ENCODE results near the gene SPATA31D1. TPM values are rescaled to one million over a fixed set of nuclear protein-coding genes. Genes with fewer than 3 reads are reported as not detected.

SPATA31D1 gene
- total RNA-seq, 1 donor from 2014 or later, result not detected

DNA sequence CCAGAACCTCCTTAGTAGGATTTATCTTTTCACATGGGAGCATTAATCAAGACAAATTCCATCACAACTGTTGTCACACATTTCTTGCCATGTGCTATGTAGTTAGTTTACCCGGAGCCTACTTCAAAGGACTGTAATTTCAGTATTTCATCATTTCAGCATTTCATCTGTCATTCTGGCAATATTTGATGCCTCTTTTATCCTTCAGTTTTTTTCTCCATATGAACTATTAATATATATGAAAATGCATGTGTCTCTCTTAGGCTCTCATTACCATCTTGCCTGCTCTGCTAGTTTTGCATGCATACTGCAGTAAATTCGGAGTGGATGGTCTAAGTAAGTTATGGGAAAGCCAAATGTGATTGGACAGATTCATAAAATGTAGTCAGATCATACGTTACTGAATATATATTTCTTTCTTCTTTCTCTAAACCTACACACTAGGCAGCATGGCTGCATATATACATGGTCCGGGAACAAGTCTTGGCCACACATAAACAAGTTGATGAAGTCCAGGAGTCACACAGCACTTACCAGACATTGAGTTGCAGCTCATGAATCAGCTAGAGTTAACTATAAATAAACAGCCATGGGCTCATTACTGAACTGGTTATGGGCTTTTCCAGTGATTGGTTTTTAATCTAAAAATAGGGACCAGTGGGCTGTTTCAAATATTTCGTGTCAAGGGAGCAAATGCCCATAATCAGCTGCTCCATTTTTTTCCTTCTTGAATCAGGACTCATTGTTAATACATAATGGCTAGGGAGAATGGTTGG lies 46.6 kb downstream of the SPATA31D1 start:
- Mint-ChIP-seq H3K4me3 (ENCODE audit: low read depth) (no peak overlapping the region), H3K27ac (no peak overlapping the region), H3K27me3 (ENCODE audit: low read depth) (no peaks in the 10 kb centered on the region), H3K9me3 (no peaks in the 10 kb centered on the region), H3K4me1 (ENCODE audit: low read depth) (no peaks in the 10 kb centered on the region), H3K36me3 (ENCODE audit: low read depth) (no peaks in the 10 kb centered on the region)
- DNase-seq (ENCODE audit: low spot score), result no peak
- intact Hi-C loops (cut with micrococcal nuclease), result no loop called here

DNA sequence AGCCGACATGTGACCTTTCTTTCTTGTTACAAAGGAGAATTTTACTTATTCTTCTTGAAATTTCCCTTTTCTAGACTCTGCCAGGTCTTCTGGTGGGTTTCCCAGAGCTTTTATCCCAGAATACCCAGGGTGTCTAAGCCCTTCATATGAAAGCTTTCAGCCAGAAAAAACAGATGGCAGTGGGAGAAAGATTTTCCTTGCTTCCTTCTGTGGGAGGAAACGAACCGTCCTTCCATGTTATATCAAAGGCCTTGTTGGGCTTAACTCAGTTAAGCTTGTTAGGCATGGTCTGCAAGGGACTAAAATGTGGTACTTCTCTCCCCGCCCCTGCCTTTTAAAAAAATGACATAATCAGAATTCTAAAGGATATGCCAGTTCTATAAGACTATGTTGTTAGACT lies 47.5 kb downstream of the SPATA31D1 start:
- H3K9me3 Mint-ChIP-seq, result no peaks in the 10 kb centered on the region
- H3K27ac Mint-ChIP-seq, result no peak overlapping the region
- intact Hi-C loops (cut with micrococcal nuclease), result no loop called here
- no peaks in the 10 kb centered on the region for H3K4me1 Mint-ChIP-seq (ENCODE audit: low read depth)
- H3K27me3 Mint-ChIP-seq (ENCODE audit: low read depth), result no peaks in the 10 kb centered on the region
- H3K36me3 Mint-ChIP-seq (ENCODE audit: low read depth), result no peaks in the 10 kb centered on the region
- no peak for DNase-seq (ENCODE audit: low spot score)
- no peak overlapping the region for H3K4me3 Mint-ChIP-seq (ENCODE audit: low read depth)

DNA sequence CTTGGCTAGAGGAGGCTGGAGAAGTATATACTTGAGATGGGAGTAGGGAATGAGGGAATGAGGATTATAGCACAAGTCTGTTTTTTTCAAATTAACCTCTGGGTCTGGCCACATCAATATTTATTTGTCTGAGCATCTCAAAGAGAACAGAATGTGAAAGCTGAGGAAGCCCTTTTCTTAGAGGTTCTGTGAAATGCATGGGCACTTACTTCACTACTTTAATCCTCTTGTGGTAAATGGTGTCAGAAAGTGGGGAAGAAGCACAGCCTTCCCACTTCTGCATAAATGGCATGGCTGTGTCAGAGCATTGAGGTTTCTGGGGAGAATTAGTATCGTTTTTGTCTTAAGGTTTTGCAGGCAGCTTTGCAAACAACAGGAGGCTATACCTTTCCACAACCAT lies 48.6 kb downstream of the SPATA31D1 start:
- intact Hi-C loops (cut with micrococcal nuclease), result no loop called here
- no peaks in the 10 kb centered on the region for H3K4me1 Mint-ChIP-seq (ENCODE audit: low read depth)
- H3K27me3 Mint-ChIP-seq (ENCODE audit: low read depth), result no peaks in the 10 kb centered on the region
- no peaks in the 10 kb centered on the region for H3K36me3 Mint-ChIP-seq (ENCODE audit: low read depth)
- H3K4me3 Mint-ChIP-seq (ENCODE audit: low read depth), result no peak overlapping the region
- no peaks in the 10 kb centered on the region for H3K9me3 Mint-ChIP-seq
- no peak overlapping the region for H3K27ac Mint-ChIP-seq
- DNase-seq (ENCODE audit: low spot score), result no peak

DNA sequence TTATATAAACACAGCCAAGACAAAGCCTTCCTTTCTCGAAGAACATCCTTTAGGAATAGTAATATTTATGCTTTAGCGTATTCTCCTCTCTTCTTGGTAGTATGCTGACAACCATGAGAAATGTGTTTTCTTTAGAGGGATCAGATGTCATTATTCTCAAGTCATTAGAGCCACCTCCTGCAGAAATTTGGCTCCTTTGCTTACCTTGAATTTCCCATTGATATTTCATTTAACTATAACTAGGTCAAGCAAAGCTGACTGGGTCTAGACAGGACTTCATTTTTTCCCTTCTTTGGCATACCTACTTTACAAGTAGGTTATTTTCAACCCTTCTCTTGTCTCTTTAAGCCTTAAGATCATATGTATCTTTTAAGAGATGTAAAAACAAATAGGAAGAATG lies 50.3 kb downstream of the SPATA31D1 start:
- Mint-ChIP-seq H3K4me1 (ENCODE audit: low read depth) (no peaks in the 10 kb centered on the region), H3K9me3 (no peaks in the 10 kb centered on the region), H3K36me3 (ENCODE audit: low read depth) (no peaks in the 10 kb centered on the region), H3K27ac (no peak overlapping the region), H3K27me3 (ENCODE audit: low read depth) (no peaks in the 10 kb centered on the region), H3K4me3 (ENCODE audit: low read depth) (no peak overlapping the region)
- DNase-seq (ENCODE audit: low spot score), result no peak
- intact Hi-C loops (cut with micrococcal nuclease), result no loop called here

Other genes starting within 250 kb of the SPATA31D1 start
- gene SPATA31D4, start 60.3 kb upstream of the SPATA31D1 start, total RNA-seq, result not detected in 2 replicates
- gene SPATA31D3, start 45.3 kb upstream of the SPATA31D1 start, total RNA-seq, result not detected in 2 replicates